Vagina (tissue), 2 donors: ENCODE results near the gene CACNG8. TPM values are rescaled to one million over a fixed set of nuclear protein-coding genes. Genes with fewer than 3 reads are reported as not detected.

Experiments used
- DNase-seq, 2 donors: peaks; one replicate each; pipeline ENCODE4 v3.0.0-alpha.2; 2017; ENCODE audit errors: extremely low spot score in 2 of 2
- H3K27ac ChIP-seq: fragments of 200-600 bp; sonication (generic); one replicate; pipeline ENCODE4 v1.5.1; 2019
- H3K27me3 ChIP-seq: fragments of 200-600 bp; sonication (generic); one replicate; pipeline ENCODE4 v1.5.1; 2019
- H3K36me3 ChIP-seq, 2 donors: fragments of 200-600 bp; sonication (generic); one replicate each; pipeline ENCODE4 v1.5.1; 2017 to 2019
- H3K4me1 ChIP-seq: fragments of 200-600 bp; sonication (generic); one replicate; pipeline ENCODE4 v1.5.1; 2019
- H3K4me3 ChIP-seq, 2 donors: fragments of 200-600 bp; sonication (generic); 1 replicate in 1 of 2; 2 replicates in 1 of 2; pipeline ENCODE4 v1.5.1; 2016 to 2019
- H3K9me3 ChIP-seq: fragments of 200-600 bp; sonication (generic); one replicate; pipeline ENCODE4 v1.5.1; 2019
- CTCF ChIP-seq, 3 experiments: fragments of 450-650 bp in 2 of 3; fragments of 200-600 bp in 1 of 3; sonication (generic) in 1 of 3; IDR thresholded peaks; one replicate each; pipeline ENCODE4 v1.5.1; 2017 to 2019; ENCODE audit warnings: antibody characterized with exemption in 3 of 3, mild to moderate bottlenecking in 2 of 3, moderate library complexity in 2 of 3
- POLR2A ChIP-seq, 2 donors: fragments of 450-650 bp; IDR thresholded peaks; one replicate each; pipeline ENCODE4 v1.6.1; 2017; ENCODE audit warnings: antibody characterized with exemption in 2 of 2, mild to moderate bottlenecking in 2 of 2, moderate library complexity in 2 of 2
- POLR2AphosphoS5 ChIP-seq, 2 donors: sonication (generic); formaldehyde crosslinking; IDR thresholded peaks; one replicate each; pipeline ENCODE4 v1.9.0; 2017; ENCODE audit warnings: antibody characterized with exemption in 2 of 2, mild to moderate bottlenecking in 2 of 2, low read depth in 1 of 2; ENCODE audit not compliant: insufficient read depth in 1 of 2
- intact Hi-C: fragments of 100-400 bp; cut with DNase I; formaldehyde crosslinking; loops from one replicate; pipeline ENCODE4 v1.15.1; 2023
- total RNA-seq: library from RNA; depleted of rRNA; stranded (reverse); fragments of >200 nt; gene quantifications from one replicate; pipeline ENCODE4 v1.2.3, GENCODE V29; 2016

The CACNG8 gene
- total RNA-seq, 1 donor from 2014 or later: not detected

- intact Hi-C loops: no loop called here
- Histone ChIP-seq H3K9me3 (no peaks in the 10 kb centered on the region), H3K27ac (no peak overlapping the region), H3K36me3 (no peaks in the 10 kb centered on the region), H3K4me3 (no peak overlapping the region), H3K27me3 (no peaks in the 10 kb centered on the region), H3K4me1 (no peaks in the 10 kb centered on the region)
- TF ChIP-seq CTCF (IDR thresholded peaks at IDR 0.05) (no peak), POLR2AphosphoS5 (IDR thresholded peaks at IDR 0.05; ENCODE audit: insufficient read depth in 1 of 2, low read depth in 1 of 2) (no peak), POLR2A (IDR thresholded peaks at IDR 0.05) (no peak)
- no peak for DNase-seq
Observed at GRCh38 chr19:54013866-54014265, 51.1 kb downstream of the CACNG8 start.

- H3K27me3 ChIP-seq: no peaks in the 10 kb centered on the region
- intact Hi-C loops: no loop called here
- no peaks in the 10 kb centered on the region for H3K36me3 ChIP-seq
- no peaks in the 10 kb centered on the region for H3K9me3 ChIP-seq
- TF ChIP-seq POLR2A (IDR thresholded peaks at IDR 0.05): no peak
- TF ChIP-seq CTCF (IDR thresholded peaks at IDR 0.05): no peak
- TF ChIP-seq POLR2AphosphoS5 (IDR thresholded peaks at IDR 0.05; ENCODE audit: insufficient read depth in 1 of 2, low read depth in 1 of 2): no peak
- DNase-seq: no peak
- H3K27ac ChIP-seq: no peak overlapping the region
- no peaks in the 10 kb centered on the region for H3K4me1 ChIP-seq
- H3K4me3 ChIP-seq: no peak overlapping the region
Observed at GRCh38 chr19:54014920-54015560, 52.3 kb downstream of the CACNG8 start.

GRCh38 chr19:54017261-54017660, 54.5 kb downstream of the CACNG8 start:
- H3K36me3 ChIP-seq: no peaks in the 10 kb centered on the region
- TF ChIP-seq POLR2A (IDR thresholded peaks at IDR 0.05) (no peak), POLR2AphosphoS5 (IDR thresholded peaks at IDR 0.05; ENCODE audit: insufficient read depth in 1 of 2, low read depth in 1 of 2) (no peak), CTCF (IDR thresholded peaks at IDR 0.05) (no peak)
- intact Hi-C loops: no loop called here
- no peaks in the 10 kb centered on the region for H3K27me3 ChIP-seq
- DNase-seq: no peak
- no peaks in the 10 kb centered on the region for H3K4me1 ChIP-seq
- H3K27ac ChIP-seq: no peak overlapping the region
- no peak overlapping the region for H3K4me3 ChIP-seq
- no peaks in the 10 kb centered on the region for H3K9me3 ChIP-seq

GRCh38 chr19:54021363-54021762, 58.6 kb downstream of the CACNG8 start:
- intact Hi-C loops: loop anchor here (5.0 kb wide), 1 partner anchor 169 kb away; no protein-coding TSS in a partner anchor
- no peak for DNase-seq

More at GRCh38 chr19:54021363-54021762, 58.6 kb downstream of the CACNG8 start:
- Histone ChIP-seq H3K9me3 (no peaks in the 10 kb centered on the region), H3K27me3 (no peaks in the 10 kb centered on the region), H3K27ac (no peak overlapping the region), H3K4me3 (no peak overlapping the region), H3K36me3 (no peaks in the 10 kb centered on the region), H3K4me1 (no peaks in the 10 kb centered on the region)
- TF ChIP-seq POLR2A (IDR thresholded peaks at IDR 0.05): no peak
- no peak for TF ChIP-seq CTCF (IDR thresholded peaks at IDR 0.05)
- no peak for TF ChIP-seq POLR2AphosphoS5 (IDR thresholded peaks at IDR 0.05; ENCODE audit: insufficient read depth in 1 of 2, low read depth in 1 of 2)
